Raji (cell line): ENCODE data around the gene SLCO6A1.

Experiments
- POLR2A ChIP-seq: IDR thresholded peaks from 2 replicates; pipeline ENCODE4 v1.6.1; 2011; ENCODE audit warnings: low read depth, low read length, control low read depth; ENCODE audit not compliant: insufficient read depth

Gene SLCO6A1

GRCh38 chr5:102511666-102512065, 12.9 kb upstream of the SLCO6A1 start:
- TF ChIP-seq POLR2A = no peak

DNA sequence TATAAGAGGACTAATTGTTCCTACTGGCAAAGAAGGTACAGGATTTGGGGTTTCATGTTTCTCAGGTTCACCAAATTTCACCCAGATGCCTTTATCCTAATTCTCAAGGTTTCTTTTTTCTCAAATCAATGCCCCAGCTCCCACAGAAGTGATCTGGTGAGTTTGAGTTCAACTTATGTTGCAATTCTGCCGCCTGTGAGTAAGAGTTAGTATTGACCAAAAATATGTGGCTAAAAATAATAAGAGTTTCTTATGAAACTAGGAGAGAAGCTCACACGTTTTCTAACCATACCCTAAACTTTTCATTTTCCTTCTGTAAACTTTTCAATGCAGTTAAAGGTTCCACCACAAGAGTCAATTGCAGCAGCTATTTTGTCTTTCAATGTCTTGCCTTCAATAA, 15.1 kb downstream of the SLCO6A1 start:
- no peak for TF ChIP-seq POLR2A

GRCh38 chr5:102481054-102481715, 17.6 kb downstream of the SLCO6A1 start:
- no peak for TF ChIP-seq POLR2A

DNA sequence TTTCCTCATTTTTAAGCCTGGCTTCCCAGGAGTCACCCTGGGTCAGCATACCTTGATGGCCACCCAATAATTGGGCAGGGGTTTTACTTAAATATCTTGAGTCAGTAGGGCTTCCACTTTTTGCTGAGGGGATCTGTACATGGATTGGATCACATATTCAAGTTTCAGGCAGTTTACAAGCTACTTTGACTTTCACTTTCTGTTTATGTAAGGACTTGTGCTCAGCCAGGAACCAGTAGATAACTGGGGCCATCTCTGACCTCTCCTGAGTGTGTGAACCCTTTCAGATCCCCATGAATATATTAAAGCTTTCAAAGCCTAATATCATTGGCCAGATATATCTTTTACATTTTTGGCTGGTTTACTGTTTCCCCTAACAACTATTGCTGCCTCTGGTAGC, 45.1 kb downstream of the SLCO6A1 start:
- TF ChIP-seq POLR2A = no peak

GRCh38 chr5:102451082-102451481, 47.7 kb downstream of the SLCO6A1 start:
- TF ChIP-seq POLR2A = no peak

DNA sequence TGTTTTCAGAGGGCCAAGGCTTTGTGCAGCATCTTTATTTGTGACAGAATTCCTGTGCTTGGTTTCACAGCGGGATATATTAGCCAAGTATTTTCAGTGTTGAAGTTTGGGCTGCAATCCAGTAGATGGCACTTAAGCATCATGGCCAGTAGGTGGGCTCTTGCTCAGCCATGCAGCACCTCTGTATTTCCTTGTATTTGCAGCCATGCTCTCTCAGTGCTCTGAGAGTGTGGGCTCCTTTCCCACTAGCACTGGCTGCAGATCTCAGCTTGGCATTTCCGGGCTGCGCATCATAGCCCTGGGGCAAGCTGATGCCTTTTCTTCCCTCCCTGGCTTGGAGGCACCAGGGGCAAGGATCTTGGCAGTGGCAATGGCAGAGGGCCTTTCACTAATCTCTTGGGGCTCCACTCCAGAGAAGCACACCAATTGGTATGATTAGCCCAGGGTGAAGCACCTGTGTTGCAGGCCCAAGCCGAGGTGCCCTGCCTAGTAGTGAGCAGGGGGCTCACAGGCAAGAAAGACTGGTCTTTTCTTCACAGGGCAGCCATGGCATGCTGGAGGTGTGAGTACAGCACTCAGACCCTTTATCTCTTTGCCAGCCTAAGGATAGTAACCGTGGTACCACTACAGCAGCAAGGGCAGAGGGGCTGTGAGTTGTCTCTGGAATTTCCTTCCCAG, 48.3 kb downstream of the SLCO6A1 start:
- no peak for TF ChIP-seq POLR2A

- TF ChIP-seq POLR2A = no peak
Observed at GRCh38 chr5:102433473-102433872, 65.3 kb downstream of the SLCO6A1 start.

DNA sequence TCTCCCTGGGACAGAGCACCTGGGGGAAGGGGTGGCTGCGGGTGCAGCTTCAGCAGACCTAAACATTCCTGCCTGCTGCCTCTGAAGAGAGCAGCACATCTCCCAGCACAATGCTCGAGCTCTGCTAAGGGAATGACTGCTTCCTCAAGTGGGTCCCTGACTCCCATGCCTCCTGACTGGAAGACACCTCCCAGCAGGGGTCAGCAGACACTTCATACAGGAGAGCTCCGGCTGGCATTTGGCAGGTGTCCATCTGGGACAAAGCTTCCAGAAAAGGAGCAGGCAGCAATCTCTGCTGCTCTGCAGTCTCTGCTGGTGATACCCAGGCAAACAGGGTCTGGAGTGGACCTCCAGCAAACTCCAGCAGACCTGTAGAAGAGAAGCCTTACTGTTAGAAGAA, 77.2 kb downstream of the SLCO6A1 start:
- no peak for TF ChIP-seq POLR2A

GRCh38 chr5:102418531-102418930, 80.3 kb downstream of the SLCO6A1 start:
- no peak for TF ChIP-seq POLR2A

- TF ChIP-seq POLR2A = no peak
Observed at GRCh38 chr5:102414448-102414847, 84.4 kb downstream of the SLCO6A1 start.

DNA sequence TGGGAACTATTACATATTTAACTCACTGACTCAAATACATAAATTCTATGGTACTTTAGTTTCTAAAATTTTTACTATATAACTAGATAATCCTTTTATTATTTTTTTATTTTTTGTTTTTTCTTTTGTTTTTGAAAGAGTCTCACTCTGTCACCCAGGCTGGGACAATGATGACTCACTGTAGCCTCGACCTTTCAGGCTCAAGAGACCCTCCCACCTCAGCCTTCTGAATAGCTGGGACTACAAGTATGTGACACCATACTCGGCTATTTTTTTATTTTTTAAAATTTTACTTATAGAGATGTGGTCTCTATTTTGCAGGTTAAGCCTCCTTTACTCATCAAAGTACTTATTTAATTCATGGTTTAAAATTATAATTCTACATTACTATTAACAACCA, 110.6 kb downstream of the SLCO6A1 start:
- TF ChIP-seq POLR2A = no peak

DNA sequence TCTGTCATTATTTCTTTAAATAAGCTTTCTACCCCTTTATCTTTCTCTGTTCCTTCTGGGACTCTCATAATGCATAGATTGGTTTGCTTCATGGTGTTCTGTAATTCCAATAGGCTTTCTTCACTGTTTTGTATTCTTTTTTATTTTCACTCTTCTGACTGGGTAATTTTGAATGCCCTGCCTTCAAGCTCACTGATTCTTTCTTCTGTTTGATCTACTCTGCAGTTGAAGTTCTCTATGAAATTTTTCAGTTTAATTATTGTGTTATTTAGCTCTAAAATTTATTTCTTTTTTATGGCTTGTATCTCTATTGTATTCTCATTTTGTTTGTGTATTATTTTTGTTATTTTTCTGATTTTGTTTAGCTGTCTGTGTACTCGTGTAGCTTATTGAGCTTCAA, 113.4 kb downstream of the SLCO6A1 start:
- no peak for TF ChIP-seq POLR2A

DNA sequence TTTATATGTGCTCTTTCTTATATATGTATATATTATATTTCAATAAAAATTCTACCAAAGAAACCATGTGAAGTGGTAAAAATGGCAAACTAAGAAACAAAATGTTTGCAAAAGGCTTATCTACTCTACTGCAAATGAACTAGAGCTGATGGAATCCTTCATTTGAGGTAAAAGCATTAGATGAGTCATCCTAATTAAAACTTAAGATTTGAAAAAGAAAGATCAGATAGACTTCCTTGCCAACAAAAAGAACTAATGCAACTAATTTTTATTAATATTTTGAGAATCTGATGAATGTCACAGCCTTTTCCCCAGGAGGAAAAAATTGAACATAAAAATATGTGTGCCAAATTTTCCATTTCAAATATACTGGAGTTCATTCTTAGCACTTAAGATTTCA, 118.6 kb downstream of the SLCO6A1 start:
- TF ChIP-seq POLR2A = no peak

DNA sequence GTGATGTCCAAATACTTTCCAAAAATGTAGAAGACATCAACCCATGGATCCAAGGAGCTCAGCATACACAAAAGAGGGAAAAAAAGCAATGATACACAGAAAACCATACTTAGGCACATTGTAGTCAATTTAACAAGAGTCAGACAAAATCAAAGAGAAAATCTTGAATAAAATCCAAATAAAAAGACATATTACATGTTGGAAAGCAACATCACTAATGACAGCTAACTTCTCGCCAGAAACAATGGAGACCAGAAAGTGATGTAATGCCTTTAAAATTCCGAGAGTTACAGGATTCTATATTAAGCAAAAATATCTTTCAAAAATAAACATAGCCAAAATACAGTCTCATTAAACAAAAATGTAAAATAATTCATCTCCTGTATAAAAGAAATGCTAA, 122.9 kb downstream of the SLCO6A1 start:
- TF ChIP-seq POLR2A = no peak

- no peak for TF ChIP-seq POLR2A
Observed at GRCh38 chr5:102375272-102375671, 123.5 kb downstream of the SLCO6A1 start.

GRCh38 chr5:102368392-102368791, 130.4 kb downstream of the SLCO6A1 start:
- TF ChIP-seq POLR2A = no peak
